Liver (tissue), 9 donors: ENCODE data around the gene SYNM. TPM values are rescaled to one million over a fixed set of nuclear protein-coding genes. Genes with fewer than 3 reads are reported as not detected.

Source experiments
- DNase-seq: peaks from one replicate; pipeline ENCODE4 v3.0.0-alpha.2; 2017; ENCODE audit warnings: low spot score
- H3K27ac ChIP-seq, 2 donors: one replicate each; pipeline ENCODE4 v1.7.0; 2013; ENCODE audit warnings: inconsistent platforms in 2 of 2, low read length in 2 of 2, control low read depth in 1 of 2, low read depth in 1 of 2, mild to moderate bottlenecking in 1 of 2
- H3K27me3 ChIP-seq, 4 donors: one replicate each; pipeline versions ENCODE4 v1.6.1 to v1.7.0; 2013; ENCODE audit warnings: low read length in 3 of 4, inconsistent platforms in 1 of 4, mild to moderate bottlenecking in 1 of 4, moderate library complexity in 1 of 4; ENCODE audit not compliant: control insufficient read depth in 4 of 4, insufficient read depth in 4 of 4
- H3K36me3 ChIP-seq, 4 donors: one replicate each; pipeline versions ENCODE4 v1.6.1 to v1.7.0; 2013; ENCODE audit warnings: low read length in 3 of 4, mild to moderate bottlenecking in 3 of 4, low read depth in 1 of 4, moderate library complexity in 1 of 4; ENCODE audit not compliant: control insufficient read depth in 4 of 4, insufficient read depth in 3 of 4
- H3K4me1 ChIP-seq, 4 donors: one replicate each; pipeline versions ENCODE4 v1.6.1 to v1.7.0; 2013; ENCODE audit warnings: low read length in 3 of 4, mild to moderate bottlenecking in 3 of 4, moderate library complexity in 1 of 4; ENCODE audit not compliant: control insufficient read depth in 4 of 4, insufficient read depth in 4 of 4
- H3K4me3 ChIP-seq, 3 donors: one replicate each; pipeline versions ENCODE4 v1.6.1 to v1.7.0; 2013; ENCODE audit warnings: low read length in 3 of 3, control low read depth in 1 of 3, low read depth in 1 of 3, mild to moderate bottlenecking in 1 of 3
- H3K9ac ChIP-seq, 2 donors: one replicate each; pipeline ENCODE4 v1.7.0; 2013; ENCODE audit warnings: low read length in 2 of 2, mild to moderate bottlenecking in 2 of 2, moderate library complexity in 2 of 2, control low read depth in 1 of 2, low read depth in 1 of 2
- H3K9me3 ChIP-seq, 4 donors: one replicate each; pipeline versions ENCODE4 v1.6.1 to v1.7.0; 2013; ENCODE audit warnings: low read length in 3 of 4; ENCODE audit not compliant: control insufficient read depth in 4 of 4
- EGR1 ChIP-seq, 2 donors: IDR thresholded peaks; 2 replicates each; pipeline ENCODE4 v1.6.1; 2016 to 2018; ENCODE audit warnings: antibody characterized with exemption in 2 of 2, low read depth in 2 of 2
- FOXA1 ChIP-seq: IDR thresholded peaks from 2 replicates; pipeline ENCODE4 v1.6.1; 2016; ENCODE audit warnings: antibody characterized with exemption
- FOXA2 ChIP-seq: IDR thresholded peaks from 2 replicates; pipeline ENCODE4 v1.6.1; 2016; ENCODE audit warnings: antibody characterized with exemption
- GABPA ChIP-seq, 2 donors: IDR thresholded peaks in 1 of 2; conservative IDR thresholded peaks in 1 of 2; 2 replicates each; pipeline ENCODE4 v1.6.1; 2016; ENCODE audit warnings: antibody characterized with exemption in 2 of 2, mild to moderate bottlenecking in 1 of 2, moderate library complexity in 1 of 2
- HNF4A ChIP-seq, 2 donors: conservative IDR thresholded peaks; 2 replicates each; pipeline ENCODE4 v1.6.1; 2016; ENCODE audit warnings: antibody characterized with exemption in 2 of 2, mild to moderate bottlenecking in 2 of 2
- HNF4G ChIP-seq: IDR thresholded peaks from 2 replicates; pipeline ENCODE4 v1.6.1; 2016; ENCODE audit warnings: antibody characterized with exemption
- JUND ChIP-seq, 2 donors: IDR thresholded peaks; 2 replicates each; pipeline ENCODE4 v1.6.1; 2016; ENCODE audit warnings: antibody characterized with exemption in 2 of 2
- NR2F2 ChIP-seq: IDR thresholded peaks from 2 replicates; pipeline ENCODE4 v1.6.1; 2016; ENCODE audit warnings: antibody characterized with exemption
- RAD21 ChIP-seq, 2 donors: IDR thresholded peaks; 2 replicates each; pipeline ENCODE4 v1.6.1; 2016; ENCODE audit warnings: antibody characterized with exemption in 2 of 2, mild to moderate bottlenecking in 2 of 2
- RXRA ChIP-seq, 2 donors: IDR thresholded peaks; 2 replicates each; pipeline ENCODE4 v1.6.1; 2017 to 2018; ENCODE audit warnings: antibody characterized with exemption in 2 of 2, mild to moderate bottlenecking in 1 of 2
- SP1 ChIP-seq: IDR thresholded peaks from 2 replicates; pipeline ENCODE4 v1.6.1; 2018; ENCODE audit warnings: antibody characterized with exemption, mild to moderate bottlenecking
- TAF1 ChIP-seq: conservative IDR thresholded peaks from 2 replicates; pipeline ENCODE4 v1.6.1; 2016; ENCODE audit warnings: antibody characterized with exemption, mild to moderate bottlenecking
- YY1 ChIP-seq: IDR thresholded peaks from 2 replicates; pipeline ENCODE4 v1.6.1; 2016; ENCODE audit warnings: antibody characterized with exemption, mild to moderate bottlenecking
- WGBS: extraction: QIAGEN DNeasy Blood & Tissue Kit; methylation state at CpG from one replicate; pipeline ENCODE4 v1.1.7; 2013; 5-methylcytosine and 5-hydroxymethylcytosine counted together
- polyA plus RNA-seq, 2 donors: library from polyadenylated mRNA; stranded (reverse) in 1 of 2; unstranded in 1 of 2; fragments of 200-250 nt in 1 of 2; fragments of >200 nt in 1 of 2; fragmentation: Nextera tagmentation in 1 of 2; extraction: Ambion mirVana in 1 of 2; gene quantifications; one replicate each; pipeline versions ENCODE4 v1.2.1 to v1.2.3, GENCODE V29; 2013 to 2015
- total RNA-seq, 2 donors: library from RNA; depleted of rRNA; stranded (reverse); fragments of >200 nt; gene quantifications; one replicate each; pipeline ENCODE4 v1.2.3, GENCODE V29; 2014
- TF ChIP-seq, protein P1 (sequence below): fragments of 150-350 bp; IDR thresholded peaks from 2 replicates; pipeline ENCODE4 v1.5.1; 2017; ENCODE audit warnings: improper control_type of control experiment, low read depth, low read length; ENCODE audit not compliant: missing input control
- TF ChIP-seq, protein P2 (sequence below): IDR thresholded peaks from 2 replicates; pipeline ENCODE4 v1.6.1; 2016; ENCODE audit warnings: antibody characterized with exemption, mild to moderate bottlenecking
- TF ChIP-seq, protein P3 (sequence below): IDR thresholded peaks from 2 replicates; pipeline ENCODE4 v1.6.1; 2016; ENCODE audit warnings: antibody characterized with exemption
- TF ChIP-seq, protein P4 (sequence below): IDR thresholded peaks from 2 replicates; pipeline ENCODE4 v1.6.1; 2016; ENCODE audit warnings: antibody characterized with exemption
- donor health status: healthy.
- donor health status: healthy.
- donor health status: healthy.
- donor health status: healthy.
- donor health status: healthy.

SYNM gene
- total and polyA plus RNA-seq, 4 donors: 0.39 to 6.4 (median 1.2) TPM

DNA sequence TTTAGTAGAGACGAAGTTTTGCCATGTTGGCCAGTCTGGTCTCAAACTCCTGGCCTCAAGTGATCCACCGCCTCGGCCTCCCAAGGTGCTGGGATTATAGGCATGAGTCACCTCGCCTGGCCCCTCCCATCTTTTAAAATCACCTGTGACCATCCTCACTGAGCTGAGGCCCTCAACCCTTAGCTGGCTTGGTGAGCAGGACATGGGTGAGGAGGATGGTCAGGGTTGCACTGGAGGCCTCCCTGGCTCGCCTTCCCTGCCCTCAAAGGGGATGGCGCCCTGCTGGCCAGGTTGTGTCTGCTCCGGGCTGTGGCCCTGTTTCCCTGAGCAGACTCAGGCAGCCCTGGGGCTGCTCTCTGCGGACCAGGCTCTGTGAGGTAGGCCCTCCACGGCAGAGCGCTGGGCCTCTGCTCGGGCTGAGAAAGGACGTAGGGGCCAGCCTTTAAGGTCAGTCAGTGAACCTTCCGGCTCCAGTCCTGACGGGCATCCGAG is 33.7 kb downstream of the SYNM start:
- no peak overlapping the region for H3K27ac ChIP-seq
- H3K36me3 ChIP-seq: peaks cover 0 to 4% (median 2%) of the 10 kb centered on the region in 4 donors
- H3K4me3 ChIP-seq: no peak overlapping the region
- H3K9me3 ChIP-seq: no peaks in the 10 kb centered on the region
- 95% methylated on average over 15 of the region's 15 CpGs for WGBS
- no peak overlapping the region for H3K9ac ChIP-seq
- peaks cover 0 to 10% (median 7%) of the 10 kb centered on the region in 4 donors for H3K4me1 ChIP-seq
- no peak for DNase-seq
- TF ChIP-seq NR2F2 (no peak), FOXA2 (no peak), JUND (IDR thresholded peaks at IDR 0.05) (no peak), EGR1 (IDR thresholded peaks at IDR 0.05; ENCODE audit: low read depth in 2 of 2) (no peak), HNF4A (conservative IDR thresholded peaks at IDR 0.05) (no peak)
- TF ChIP-seq, protein P1, sequence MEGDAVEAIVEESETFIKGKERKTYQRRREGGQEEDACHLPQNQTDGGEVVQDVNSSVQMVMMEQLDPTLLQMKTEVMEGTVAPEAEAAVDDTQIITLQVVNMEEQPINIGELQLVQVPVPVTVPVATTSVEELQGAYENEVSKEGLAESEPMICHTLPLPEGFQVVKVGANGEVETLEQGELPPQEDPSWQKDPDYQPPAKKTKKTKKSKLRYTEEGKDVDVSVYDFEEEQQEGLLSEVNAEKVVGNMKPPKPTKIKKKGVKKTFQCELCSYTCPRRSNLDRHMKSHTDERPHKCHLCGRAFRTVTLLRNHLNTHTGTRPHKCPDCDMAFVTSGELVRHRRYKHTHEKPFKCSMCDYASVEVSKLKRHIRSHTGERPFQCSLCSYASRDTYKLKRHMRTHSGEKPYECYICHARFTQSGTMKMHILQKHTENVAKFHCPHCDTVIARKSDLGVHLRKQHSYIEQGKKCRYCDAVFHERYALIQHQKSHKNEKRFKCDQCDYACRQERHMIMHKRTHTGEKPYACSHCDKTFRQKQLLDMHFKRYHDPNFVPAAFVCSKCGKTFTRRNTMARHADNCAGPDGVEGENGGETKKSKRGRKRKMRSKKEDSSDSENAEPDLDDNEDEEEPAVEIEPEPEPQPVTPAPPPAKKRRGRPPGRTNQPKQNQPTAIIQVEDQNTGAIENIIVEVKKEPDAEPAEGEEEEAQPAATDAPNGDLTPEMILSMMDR: no peak
- H3K27me3 ChIP-seq: no peaks in the 10 kb centered on the region

DNA sequence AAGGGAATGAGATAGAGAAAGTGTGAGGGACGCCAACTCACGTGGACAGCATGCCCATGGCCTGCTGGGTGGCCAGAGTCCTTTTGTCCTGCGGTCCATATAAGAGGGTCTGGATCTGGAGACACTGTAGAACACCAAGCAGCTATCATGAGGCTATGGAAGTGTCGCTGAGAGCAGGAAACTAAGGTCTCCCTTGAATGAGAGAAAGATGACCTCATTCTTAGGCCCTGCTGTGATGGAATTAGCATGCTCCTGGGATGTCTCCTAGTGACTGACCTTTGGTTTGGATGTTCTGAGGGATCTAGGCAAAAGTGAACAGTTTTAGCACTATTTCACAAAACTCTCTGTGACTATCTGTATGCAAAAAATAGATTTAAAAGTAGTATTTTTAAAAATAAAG is 34.4 kb downstream of the SYNM start:
- H3K27ac ChIP-seq: no peak overlapping the region
- no peak for DNase-seq
- 91% methylated on average over 4 of the region's 4 CpGs for WGBS

DNA sequence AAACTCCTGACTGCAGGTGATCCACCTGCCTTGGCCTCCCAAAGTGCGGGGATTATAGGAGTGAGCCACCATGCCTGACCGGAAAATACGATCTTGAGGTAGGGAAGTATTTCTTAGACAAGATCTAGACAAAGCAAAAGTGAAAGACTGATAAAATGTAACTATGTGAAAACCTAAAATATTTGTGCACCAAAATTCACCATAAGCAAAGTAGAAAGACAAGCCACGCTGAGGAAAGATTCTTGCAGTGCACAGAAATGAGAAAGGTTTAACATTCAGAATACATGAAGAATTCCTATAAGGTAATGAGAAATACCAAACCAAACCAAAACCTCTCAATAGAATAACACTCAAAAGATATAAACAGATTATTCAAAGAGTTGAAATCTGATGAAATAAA is 35.7 kb downstream of the SYNM start:
- H3K27me3 ChIP-seq: no peaks in the 10 kb centered on the region
- no peak for DNase-seq
- 98% methylated on average over 4 of the region's 4 CpGs for WGBS
- H3K9me3 ChIP-seq: no peaks in the 10 kb centered on the region
- H3K4me3 ChIP-seq: no peak overlapping the region
- H3K4me1 ChIP-seq: peaks cover 4 to 19% (median 14%) of the 10 kb centered on the region in 4 donors
- peaks cover 0 to 4% (median 2%) of the 10 kb centered on the region in 4 donors for H3K36me3 ChIP-seq
- no peak overlapping the region for H3K27ac ChIP-seq
- no peak overlapping the region for H3K9ac ChIP-seq
- TF ChIP-seq, protein P2, sequence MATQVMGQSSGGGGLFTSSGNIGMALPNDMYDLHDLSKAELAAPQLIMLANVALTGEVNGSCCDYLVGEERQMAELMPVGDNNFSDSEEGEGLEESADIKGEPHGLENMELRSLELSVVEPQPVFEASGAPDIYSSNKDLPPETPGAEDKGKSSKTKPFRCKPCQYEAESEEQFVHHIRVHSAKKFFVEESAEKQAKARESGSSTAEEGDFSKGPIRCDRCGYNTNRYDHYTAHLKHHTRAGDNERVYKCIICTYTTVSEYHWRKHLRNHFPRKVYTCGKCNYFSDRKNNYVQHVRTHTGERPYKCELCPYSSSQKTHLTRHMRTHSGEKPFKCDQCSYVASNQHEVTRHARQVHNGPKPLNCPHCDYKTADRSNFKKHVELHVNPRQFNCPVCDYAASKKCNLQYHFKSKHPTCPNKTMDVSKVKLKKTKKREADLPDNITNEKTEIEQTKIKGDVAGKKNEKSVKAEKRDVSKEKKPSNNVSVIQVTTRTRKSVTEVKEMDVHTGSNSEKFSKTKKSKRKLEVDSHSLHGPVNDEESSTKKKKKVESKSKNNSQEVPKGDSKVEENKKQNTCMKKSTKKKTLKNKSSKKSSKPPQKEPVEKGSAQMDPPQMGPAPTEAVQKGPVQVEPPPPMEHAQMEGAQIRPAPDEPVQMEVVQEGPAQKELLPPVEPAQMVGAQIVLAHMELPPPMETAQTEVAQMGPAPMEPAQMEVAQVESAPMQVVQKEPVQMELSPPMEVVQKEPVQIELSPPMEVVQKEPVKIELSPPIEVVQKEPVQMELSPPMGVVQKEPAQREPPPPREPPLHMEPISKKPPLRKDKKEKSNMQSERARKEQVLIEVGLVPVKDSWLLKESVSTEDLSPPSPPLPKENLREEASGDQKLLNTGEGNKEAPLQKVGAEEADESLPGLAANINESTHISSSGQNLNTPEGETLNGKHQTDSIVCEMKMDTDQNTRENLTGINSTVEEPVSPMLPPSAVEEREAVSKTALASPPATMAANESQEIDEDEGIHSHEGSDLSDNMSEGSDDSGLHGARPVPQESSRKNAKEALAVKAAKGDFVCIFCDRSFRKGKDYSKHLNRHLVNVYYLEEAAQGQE: no peak
- TF ChIP-seq HNF4A (conservative IDR thresholded peaks at IDR 0.05) (no peak), RAD21 (IDR thresholded peaks at IDR 0.05) (no peak), SP1 (no peak), JUND (IDR thresholded peaks at IDR 0.05) (no peak), EGR1 (IDR thresholded peaks at IDR 0.05; ENCODE audit: low read depth in 2 of 2) (no peak), HNF4G (no peak), TAF1 (no peak), GABPA (IDR thresholded peaks at IDR 0.05 in 1 of 2, conservative IDR thresholded peaks at IDR 0.05 in 1 of 2) (no peak)
- TF ChIP-seq, protein P3, sequence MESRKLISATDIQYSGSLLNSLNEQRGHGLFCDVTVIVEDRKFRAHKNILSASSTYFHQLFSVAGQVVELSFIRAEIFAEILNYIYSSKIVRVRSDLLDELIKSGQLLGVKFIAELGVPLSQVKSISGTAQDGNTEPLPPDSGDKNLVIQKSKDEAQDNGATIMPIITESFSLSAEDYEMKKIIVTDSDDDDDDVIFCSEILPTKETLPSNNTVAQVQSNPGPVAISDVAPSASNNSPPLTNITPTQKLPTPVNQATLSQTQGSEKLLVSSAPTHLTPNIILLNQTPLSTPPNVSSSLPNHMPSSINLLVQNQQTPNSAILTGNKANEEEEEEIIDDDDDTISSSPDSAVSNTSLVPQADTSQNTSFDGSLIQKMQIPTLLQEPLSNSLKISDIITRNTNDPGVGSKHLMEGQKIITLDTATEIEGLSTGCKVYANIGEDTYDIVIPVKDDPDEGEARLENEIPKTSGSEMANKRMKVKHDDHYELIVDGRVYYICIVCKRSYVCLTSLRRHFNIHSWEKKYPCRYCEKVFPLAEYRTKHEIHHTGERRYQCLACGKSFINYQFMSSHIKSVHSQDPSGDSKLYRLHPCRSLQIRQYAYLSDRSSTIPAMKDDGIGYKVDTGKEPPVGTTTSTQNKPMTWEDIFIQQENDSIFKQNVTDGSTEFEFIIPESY: no peak

More for the DNA sequence above, 34.4 kb downstream of the SYNM start:
- H3K9me3 ChIP-seq: no peaks in the 10 kb centered on the region
- peaks cover 4 to 16% (median 13%) of the 10 kb centered on the region in 4 donors for H3K4me1 ChIP-seq
- H3K4me3 ChIP-seq: no peak overlapping the region
- no peak for TF ChIP-seq SP1
- TF ChIP-seq RXRA (IDR thresholded peaks at IDR 0.05): no peak
- TF ChIP-seq YY1: no peak
- TF ChIP-seq, protein P1: no peak
- no peak for TF ChIP-seq TAF1
- TF ChIP-seq, protein P4, sequence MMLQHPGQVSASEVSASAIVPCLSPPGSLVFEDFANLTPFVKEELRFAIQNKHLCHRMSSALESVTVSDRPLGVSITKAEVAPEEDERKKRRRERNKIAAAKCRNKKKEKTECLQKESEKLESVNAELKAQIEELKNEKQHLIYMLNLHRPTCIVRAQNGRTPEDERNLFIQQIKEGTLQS: no peak
- no peak for TF ChIP-seq FOXA2
- TF ChIP-seq HNF4G: no peak
- no peak for TF ChIP-seq FOXA1
- no peak overlapping the region for H3K9ac ChIP-seq
- H3K27me3 ChIP-seq: no peaks in the 10 kb centered on the region
- peaks cover 0 to 4% (median 2%) of the 10 kb centered on the region in 4 donors for H3K36me3 ChIP-seq
